HepG2 (cell line): ENCODE results near the gene RHOC. TPM values are rescaled to one million over a fixed set of nuclear protein-coding genes. Genes with fewer than 3 reads are reported as not detected.

Experiments used
- ATAC-seq: fragments of 200-7000 bp; cut with Tn5 transposase; 3 replicates; pipeline ENCODE4 v1.9.1; 2020; ENCODE audit warnings: mild to moderate bottlenecking, moderate library complexity
- BruUV-seq: library from RNA; stranded (reverse); fragments of 400-500 nt; replicated peaks from 2 replicates; lab custom pipeline; 2021; lab: Mats Ljungman, UMichigan
- CTCF ChIA-PET: fragments of 300-600 bp; formaldehyde crosslinking; extraction: SDS; loops from one replicate; lab custom pipeline; 2021; ENCODE audit warnings: low total read pairs, inconsistent platforms, low intra/inter-chr PET ratio; lab: Yijun Ruan, JAX
- POLR2A ChIA-PET: fragments of 350-600 bp; sonication (Branson Sonifier 250); formaldehyde crosslinking; loops from one replicate; lab custom pipeline; 2020; ENCODE audit warnings: antibody characterized with exemption, inconsistent platforms; lab: Yijun Ruan, JAX
- DNase-seq: peaks from one replicate; pipeline ENCODE4 v3.0.0-alpha.2; 2015; ENCODE audit warnings: low spot score
- FAIRE-seq: peaks from 3 replicates; lab custom pipeline; 2011; peaks lifted over from hg19 to GRCh38; lab: Jason Lieb, UNC
- H2AFZ ChIP-seq: one replicate; pipeline ENCODE4 v1.6.1; 2011; ENCODE audit warnings: low read length, inconsistent platforms
- H3K27ac ChIP-seq: fragments of 300-600 bp; 3 replicates; pipeline ENCODE4 v1.8.0; 2011; ENCODE audit warnings: mixed run types, mild to moderate bottlenecking, mixed read lengths, low read length, inconsistent platforms; ENCODE audit not compliant: insufficient read depth; ENCODE audit errors: extremely low read length
- H3K27me3 ChIP-seq, 2 experiments: fragments of 200-600 bp in 1 of 2; 2 replicates in 1 of 2; 3 replicates in 1 of 2; pipeline versions ENCODE4 v1.6.0 to v1.8.0; 2011; ENCODE audit warnings: low read length in 2 of 2, mild to moderate bottlenecking in 2 of 2, moderate library complexity in 2 of 2, inconsistent platforms in 1 of 2; ENCODE audit not compliant: insufficient read depth in 2 of 2, control insufficient read depth in 1 of 2
- H3K36me3 ChIP-seq, 2 experiments: fragments of 200-600 bp in 1 of 2; replicated peaks in 1 of 2; 2 replicates in 1 of 2; 3 replicates in 1 of 2; pipeline versions ENCODE4 v1.5.1 to v1.8.0; 2011; ENCODE audit warnings: low read length in 2 of 2, inconsistent platforms in 1 of 2; ENCODE audit not compliant: insufficient read depth in 2 of 2, control insufficient read depth in 1 of 2
- H3K4me1 ChIP-seq: 2 replicates; pipeline ENCODE4 v1.5.1; 2012; ENCODE audit warnings: low read length, inconsistent platforms; ENCODE audit not compliant: insufficient read depth
- H3K4me2 ChIP-seq: 2 replicates; pipeline ENCODE4 v1.6.0; 2011; ENCODE audit warnings: low read depth, low read length, inconsistent platforms
- H3K4me3 ChIP-seq, 3 experiments: fragments of 200-600 bp in 1 of 3; sonication (generic), shearing (Covaris generic) in 1 of 3; replicated peaks in 1 of 3; 2 replicates each; pipeline ENCODE4 v1.5.1; 2011 to 2016; ENCODE audit warnings: low read length in 3 of 3, inconsistent platforms in 2 of 3, low read depth in 2 of 3, mild to moderate bottlenecking in 2 of 3, control low read depth in 1 of 3, mixed read lengths in 1 of 3; ENCODE audit not compliant: insufficient read depth in 1 of 3
- H3K79me2 ChIP-seq: one replicate; pipeline ENCODE4 v1.6.1; 2011; ENCODE audit warnings: low read length, inconsistent platforms; ENCODE audit not compliant: insufficient read depth
- H3K9ac ChIP-seq: 2 replicates; pipeline ENCODE4 v1.6.0; 2011; ENCODE audit warnings: mild to moderate bottlenecking, low read depth, low read length, inconsistent platforms; ENCODE audit not compliant: insufficient read depth
- H3K9me3 ChIP-seq: 2 replicates; pipeline ENCODE4 v1.5.1; 2012; ENCODE audit warnings: mild to moderate bottlenecking, low read length
- H4K20me1 ChIP-seq: 2 replicates; pipeline ENCODE4 v1.6.0; 2011; ENCODE audit warnings: inconsistent platforms, mild to moderate bottlenecking, low read length, moderate library complexity; ENCODE audit not compliant: insufficient read depth
- BRD4 ChIP-seq: sonication (generic); formaldehyde crosslinking; IDR thresholded peaks from 2 replicates; pipeline ENCODE4 v1.4.0; 2020; ENCODE audit warnings: missing genetic modification reagents
- RFXANK ChIP-seq: IDR thresholded peaks from 2 replicates; pipeline ENCODE4 v1.6.1; 2016
- SP140L ChIP-seq: sonication (generic); formaldehyde crosslinking; IDR thresholded peaks from 2 replicates; pipeline ENCODE4 v1.4.0; 2020; ENCODE audit warnings: missing genetic modification reagents, borderline replicate concordance
- ZNF10 ChIP-seq: sonication (generic); formaldehyde crosslinking; IDR thresholded peaks from 2 replicates; pipeline ENCODE4 v1.4.0; 2020; ENCODE audit warnings: mild to moderate bottlenecking, low read depth, missing genetic modification reagents, borderline replicate concordance
- ZNF124 ChIP-seq: sonication (generic); formaldehyde crosslinking; IDR thresholded peaks from 2 replicates; pipeline ENCODE4 v1.4.0; 2020; ENCODE audit warnings: missing genetic modification reagents
- ZNF703 ChIP-seq: sonication (generic); formaldehyde crosslinking; IDR thresholded peaks from 2 replicates; pipeline ENCODE4 v1.5.1; 2020; ENCODE audit warnings: missing genetic modification reagents, mild to moderate bottlenecking, moderate library complexity, borderline replicate concordance
- WGBS: methylation state at CpG from one replicate; pipeline ENCODE4 v1.1.6; 2017; ENCODE audit warnings: low lambda C conversion rate; 5-methylcytosine and 5-hydroxymethylcytosine counted together
- in situ Hi-C: cut with HindIII; loops from 2 replicates; pipeline ENCODE4 v1.10.0; 2017; ENCODE audit warnings: low pct_unique_long_range_greater_than_20kb; ENCODE audit not compliant: extremely low pct_ligation_motif_present
- intact Hi-C: fragments of 100-400 bp; cut with micrococcal nuclease; formaldehyde crosslinking; loops from one replicate; pipeline ENCODE4 v1.10.0; 2022; ENCODE audit not compliant: unreplicated experiment
- polyA plus RNA-seq, 8 experiments: library from polyadenylated mRNA; depleted of rRNA in 3 of 8; stranded (reverse) in 7 of 8; unstranded in 1 of 8; fragments of >200 nt; fragmentation: Illumina TruSeq in 4 of 8; extraction: Trizol in 4 of 8; gene quantifications; 2 replicates each; pipeline versions ENCODE4 v1.2.1 to v1.2.3, GENCODE V29; 2011 to 2016; ENCODE audit warnings: low read depth in 4 of 8, missing spikeins in 1 of 8, mixed read lengths in 1 of 8; ENCODE audit not compliant: insufficient read depth in 1 of 8
- total RNA-seq, 5 experiments: library from RNA; depleted of rRNA; stranded (reverse); fragments of >200 nt; fragmentation: Illumina TruSeq; extraction: Trizol; gene quantifications; 2 replicates each; pipeline ENCODE4 v1.2.3, GENCODE V29; 2016; ENCODE audit warnings: low read depth in 1 of 5
- TF ChIP-seq, protein P1 (sequence below): sonication (generic); formaldehyde crosslinking; IDR thresholded peaks from 2 replicates; pipeline ENCODE4 v1.4.0; 2020; ENCODE audit warnings: missing genetic modification reagents
- TF ChIP-seq, protein P2 (sequence below): sonication (generic); formaldehyde crosslinking; IDR thresholded peaks from 2 replicates; pipeline ENCODE4 v1.5.0; 2020; ENCODE audit warnings: missing genetic modification reagents

The RHOC gene
- total and polyA plus RNA-seq, 2 of the 13 experiments (the other 11 are each of a cell fraction or from before 2014, with no cell fraction given): 64.3 to 182 TPM

DNA sequence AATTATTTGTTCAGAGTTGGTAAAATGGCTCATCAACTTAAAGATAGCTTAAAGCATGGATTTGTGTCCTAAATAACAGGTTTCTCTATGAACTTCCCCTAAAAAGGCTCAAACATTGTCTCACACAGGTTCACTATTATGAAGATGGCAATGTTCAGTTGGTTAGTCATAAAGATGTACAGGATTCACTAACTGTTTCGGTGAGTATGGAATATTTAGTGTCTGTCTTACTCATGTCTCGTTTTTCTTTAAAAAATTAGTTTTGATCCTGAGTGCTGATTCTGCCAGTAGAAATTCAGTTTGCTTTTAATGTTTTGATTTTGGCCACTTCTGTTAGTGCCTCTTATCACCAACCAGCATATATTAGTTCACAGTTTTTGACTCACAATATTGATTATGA is 40.0 kb downstream of the RHOC start:
- Histone ChIP-seq H3K27me3 (no peaks in the 10 kb centered on the region), H3K36me3 (peaks cover 5 to 73% of the 10 kb centered on the region in 2 experiments), H3K4me3 (no peak overlapping the region), H2AFZ (no peak overlapping the region), H3K27ac (no peak overlapping the region), H3K9me3 (no peaks in the 10 kb centered on the region), H3K79me2 (no peaks in the 10 kb centered on the region), H3K4me2 (no peak overlapping the region), H3K9ac (no peak overlapping the region), H4K20me1 (no peaks in the 10 kb centered on the region), H3K4me1 (no peaks in the 10 kb centered on the region)
- CTCF ChIA-PET: no interaction called here
- WGBS: 96% methylated on average over 2 of the region's 2 CpGs
- TF ChIP-seq SP140L (no peak), ZNF703 (CRISPR knock-in tag) (no peak), RFXANK (CRISPR knock-in tag) (no peak), ZNF124 (CRISPR knock-in tag) (no peak), ZNF10 (no peak), BRD4 (CRISPR knock-in tag) (no peak)
- TF ChIP-seq, protein P1, sequence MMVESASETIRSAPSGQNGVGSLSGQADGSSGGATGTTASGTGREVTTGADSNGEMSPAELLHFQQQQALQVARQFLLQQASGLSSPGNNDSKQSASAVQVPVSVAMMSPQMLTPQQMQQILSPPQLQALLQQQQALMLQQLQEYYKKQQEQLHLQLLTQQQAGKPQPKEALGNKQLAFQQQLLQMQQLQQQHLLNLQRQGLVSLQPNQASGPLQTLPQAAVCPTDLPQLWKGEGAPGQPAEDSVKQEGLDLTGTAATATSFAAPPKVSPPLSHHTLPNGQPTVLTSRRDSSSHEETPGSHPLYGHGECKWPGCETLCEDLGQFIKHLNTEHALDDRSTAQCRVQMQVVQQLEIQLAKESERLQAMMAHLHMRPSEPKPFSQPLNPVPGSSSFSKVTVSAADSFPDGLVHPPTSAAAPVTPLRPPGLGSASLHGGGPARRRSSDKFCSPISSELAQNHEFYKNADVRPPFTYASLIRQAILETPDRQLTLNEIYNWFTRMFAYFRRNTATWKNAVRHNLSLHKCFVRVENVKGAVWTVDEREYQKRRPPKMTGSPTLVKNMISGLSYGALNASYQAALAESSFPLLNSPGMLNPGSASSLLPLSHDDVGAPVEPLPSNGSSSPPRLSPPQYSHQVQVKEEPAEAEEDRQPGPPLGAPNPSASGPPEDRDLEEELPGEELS (CRISPR knock-in tag): no peak
- TF ChIP-seq, protein P2, sequence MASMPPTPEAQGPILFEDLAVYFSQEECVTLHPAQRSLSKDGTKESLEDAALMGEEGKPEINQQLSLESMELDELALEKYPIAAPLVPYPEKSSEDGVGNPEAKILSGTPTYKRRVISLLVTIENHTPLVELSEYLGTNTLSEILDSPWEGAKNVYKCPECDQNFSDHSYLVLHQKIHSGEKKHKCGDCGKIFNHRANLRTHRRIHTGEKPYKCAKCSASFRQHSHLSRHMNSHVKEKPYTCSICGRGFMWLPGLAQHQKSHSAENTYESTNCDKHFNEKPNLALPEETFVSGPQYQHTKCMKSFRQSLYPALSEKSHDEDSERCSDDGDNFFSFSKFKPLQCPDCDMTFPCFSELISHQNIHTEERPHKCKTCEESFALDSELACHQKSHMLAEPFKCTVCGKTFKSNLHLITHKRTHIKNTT: no peak
- no peak for FAIRE-seq
- intact Hi-C loops: no loop called here
- DNase-seq: no peak
- POLR2A ChIA-PET: no interaction called here
- BruUV-seq: no TSS peak
- in situ Hi-C loops: no loop called here
- no peak for ATAC-seq
